Left forelimb (tissue), 1 donor: ENCODE data around the gene CALCOCO2.
"Not testable (repeated sequence)": the region's sequence is repeated elsewhere in the genome, so short reads cannot be mapped to it uniquely, and the experiment has no call there.

Source experiments
- DNase-seq: peaks from one replicate; pipeline ENCODE4 v3.0.0-alpha.2; 2018; ENCODE audit warnings: low spot score

The CALCOCO2 gene

GRCh38 chr17:48825446-48826381 is 5.1 kb upstream of the CALCOCO2 start:
- DNase-seq = no peak

GRCh38 chr17:48831549-48831883 is 681 bp downstream of the CALCOCO2 start:
- no peak for DNase-seq

GRCh38 chr17:48834973-48835372 is 4.1 kb downstream of the CALCOCO2 start:
- DNase-seq = no peak

GRCh38 chr17:48835971-48836370 is 5.1 kb downstream of the CALCOCO2 start:
- DNase-seq = no peak

GRCh38 chr17:48837458-48837857 is 6.6 kb downstream of the CALCOCO2 start:
- DNase-seq = not testable (repeated sequence)

GRCh38 chr17:48840441-48840840 is 9.6 kb downstream of the CALCOCO2 start:
- DNase-seq = no peak

GRCh38 chr17:48841395-48841831 is 10.6 kb downstream of the CALCOCO2 start:
- no peak for DNase-seq

- DNase-seq = no peak
Measured at GRCh38 chr17:48842746-48843145, 11.9 kb downstream of the CALCOCO2 start.

- DNase-seq = no peak
Measured at GRCh38 chr17:48843187-48843900, 12.5 kb downstream of the CALCOCO2 start.

GRCh38 chr17:48850792-48851323 is 20.0 kb downstream of the CALCOCO2 start:
- DNase-seq = no peak

GRCh38 chr17:48854774-48855476 is 24.1 kb downstream of the CALCOCO2 start:
- DNase-seq = no peak

GRCh38 chr17:48856122-48856821 is 25.4 kb downstream of the CALCOCO2 start:
- no peak for DNase-seq

- DNase-seq = no peak
Measured at GRCh38 chr17:48860034-48860433, 29.2 kb downstream of the CALCOCO2 start.

GRCh38 chr17:48860456-48860855 is 29.6 kb downstream of the CALCOCO2 start:
- DNase-seq = no peak

GRCh38 chr17:48868916-48869500 is 38.2 kb downstream of the CALCOCO2 start:
- no peak for DNase-seq

GRCh38 chr17:48869821-48870318 is 39.0 kb downstream of the CALCOCO2 start:
- no peak for DNase-seq

GRCh38 chr17:48871035-48871550 is 40.3 kb downstream of the CALCOCO2 start:
- DNase-seq = no peak

- DNase-seq = no peak
Measured at GRCh38 chr17:48871551-48872351, 40.9 kb downstream of the CALCOCO2 start.

GRCh38 chr17:48872409-48872808 is 41.6 kb downstream of the CALCOCO2 start:
- DNase-seq = not testable (repeated sequence)

GRCh38 chr17:48873209-48873608 is 42.4 kb downstream of the CALCOCO2 start:
- DNase-seq = no peak
